ENCODE results near the gene PFN3.

The PFN3 gene

DNA sequence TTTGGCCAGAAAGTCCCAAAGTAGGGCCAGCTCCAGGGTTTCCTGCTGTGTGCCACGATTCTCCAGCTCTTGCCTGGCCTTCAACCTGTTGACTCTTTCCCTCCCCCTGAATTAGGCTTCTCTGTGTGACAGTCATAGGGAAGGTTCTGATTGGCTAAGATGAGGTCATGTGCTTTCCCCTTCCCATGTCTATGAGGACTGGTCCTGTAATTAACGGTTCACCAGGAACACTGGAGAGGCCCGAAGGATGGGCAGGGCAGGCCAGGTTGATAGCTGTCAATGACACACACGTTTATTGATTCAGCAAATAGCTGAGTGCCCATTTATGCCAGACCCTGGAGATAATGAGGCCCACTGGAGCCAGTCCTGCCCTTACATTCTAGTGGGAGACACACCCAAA, 37.2 kb upstream of the PFN3 start:
- DNase-seq, result no peak

DNA sequence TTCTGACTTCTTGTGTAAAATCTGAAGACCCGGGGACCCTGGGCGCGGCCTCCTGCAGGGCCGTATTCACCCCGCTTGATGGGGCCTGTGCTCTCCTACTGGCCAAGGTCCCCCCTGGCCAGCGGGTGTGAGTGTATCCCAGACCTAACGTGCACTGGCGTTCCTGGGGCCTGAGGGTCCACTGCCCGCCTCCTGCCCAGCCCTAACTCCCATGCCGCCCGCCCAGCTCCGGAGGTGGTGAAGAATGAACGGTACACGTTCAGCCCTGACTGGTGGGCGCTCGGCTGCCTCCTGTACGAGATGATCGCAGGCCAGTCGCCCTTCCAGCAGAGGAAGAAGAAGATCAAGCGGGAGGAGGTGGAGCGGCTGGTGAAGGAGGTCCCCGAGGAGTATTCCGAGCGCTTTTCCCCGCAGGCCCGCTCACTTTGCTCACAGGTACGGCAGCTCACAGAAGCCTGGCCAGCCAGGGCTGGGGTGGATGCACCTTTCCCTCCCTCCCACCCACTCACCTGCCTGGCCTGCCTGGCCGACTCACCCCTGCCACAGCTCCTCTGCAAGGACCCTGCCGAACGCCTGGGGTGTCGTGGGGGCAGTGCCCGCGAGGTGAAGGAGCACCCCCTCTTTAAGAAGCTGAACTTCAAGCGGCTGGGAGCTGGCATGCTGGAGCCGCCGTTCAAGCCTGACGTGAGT, 35.5 kb upstream of the PFN3 start:
- DNase-seq, result no peak

DNA sequence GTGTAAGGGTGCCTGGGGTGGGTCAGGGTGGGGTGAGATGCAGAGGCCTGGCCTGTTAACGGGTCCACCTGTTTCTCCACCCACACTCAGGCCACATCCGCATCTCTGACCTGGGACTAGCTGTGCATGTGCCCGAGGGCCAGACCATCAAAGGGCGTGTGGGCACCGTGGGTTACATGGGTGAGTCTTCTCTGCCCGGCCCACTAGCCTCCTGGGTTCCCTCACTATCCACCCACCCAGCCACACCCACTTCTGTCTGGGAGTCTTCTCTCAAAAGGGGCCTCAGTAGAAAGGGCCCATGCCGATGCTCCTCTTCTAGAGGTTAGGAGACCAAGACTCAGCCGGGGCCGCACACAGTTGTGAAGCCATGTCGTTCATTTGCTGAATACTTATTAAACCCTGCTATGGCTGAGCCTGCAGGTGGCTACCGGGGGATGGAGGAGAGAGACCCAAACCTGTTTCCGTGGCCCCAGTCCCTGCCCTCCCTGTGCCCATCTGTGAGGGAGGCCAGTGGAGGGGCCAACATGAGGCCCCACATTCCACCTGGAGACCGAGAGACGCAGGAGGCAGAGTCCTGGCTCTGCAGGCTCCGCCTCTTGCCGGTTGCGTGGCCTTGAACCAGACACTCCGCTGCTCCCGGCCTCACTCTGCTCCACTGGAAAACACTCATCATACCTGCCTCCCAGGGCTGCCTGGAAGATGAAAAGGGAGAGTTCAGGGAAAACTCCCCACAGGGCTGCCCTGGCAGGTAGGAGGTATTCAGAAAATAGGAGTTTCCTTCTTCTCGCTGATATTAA, 34.7 kb upstream of the PFN3 start:
- DNase-seq, result no peak

GRCh38 chr5:177434437-177434836, 34.0 kb upstream of the PFN3 start:
- DNase-seq, result peak; percentile 85

DNA sequence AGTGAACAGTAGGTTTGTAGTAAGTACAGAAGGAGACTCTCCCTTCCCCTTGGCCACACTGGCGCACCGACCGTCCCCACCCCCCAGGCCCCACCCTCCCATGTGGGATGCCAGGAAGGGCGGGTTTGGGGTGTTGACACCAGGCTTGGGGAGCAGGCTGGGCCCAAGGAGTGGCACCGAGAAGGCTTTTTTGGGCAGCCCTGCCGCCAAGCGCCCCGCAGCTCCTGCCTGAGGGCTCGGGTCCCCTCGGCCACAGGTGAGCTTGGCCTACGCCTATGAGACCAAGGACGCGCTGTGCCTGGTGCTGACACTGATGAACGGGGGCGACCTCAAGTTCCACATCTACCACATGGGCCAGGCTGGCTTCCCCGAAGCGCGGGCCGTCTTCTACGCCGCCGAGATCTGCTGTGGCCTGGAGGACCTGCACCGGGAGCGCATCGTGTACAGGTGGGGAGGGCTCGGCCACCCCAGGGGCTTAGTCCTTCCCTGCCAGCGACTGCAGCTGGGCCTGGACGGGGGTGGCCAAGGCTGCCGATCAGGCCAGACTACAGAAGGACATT, 33.3 kb upstream of the PFN3 start:
- no peak for DNase-seq

DNA sequence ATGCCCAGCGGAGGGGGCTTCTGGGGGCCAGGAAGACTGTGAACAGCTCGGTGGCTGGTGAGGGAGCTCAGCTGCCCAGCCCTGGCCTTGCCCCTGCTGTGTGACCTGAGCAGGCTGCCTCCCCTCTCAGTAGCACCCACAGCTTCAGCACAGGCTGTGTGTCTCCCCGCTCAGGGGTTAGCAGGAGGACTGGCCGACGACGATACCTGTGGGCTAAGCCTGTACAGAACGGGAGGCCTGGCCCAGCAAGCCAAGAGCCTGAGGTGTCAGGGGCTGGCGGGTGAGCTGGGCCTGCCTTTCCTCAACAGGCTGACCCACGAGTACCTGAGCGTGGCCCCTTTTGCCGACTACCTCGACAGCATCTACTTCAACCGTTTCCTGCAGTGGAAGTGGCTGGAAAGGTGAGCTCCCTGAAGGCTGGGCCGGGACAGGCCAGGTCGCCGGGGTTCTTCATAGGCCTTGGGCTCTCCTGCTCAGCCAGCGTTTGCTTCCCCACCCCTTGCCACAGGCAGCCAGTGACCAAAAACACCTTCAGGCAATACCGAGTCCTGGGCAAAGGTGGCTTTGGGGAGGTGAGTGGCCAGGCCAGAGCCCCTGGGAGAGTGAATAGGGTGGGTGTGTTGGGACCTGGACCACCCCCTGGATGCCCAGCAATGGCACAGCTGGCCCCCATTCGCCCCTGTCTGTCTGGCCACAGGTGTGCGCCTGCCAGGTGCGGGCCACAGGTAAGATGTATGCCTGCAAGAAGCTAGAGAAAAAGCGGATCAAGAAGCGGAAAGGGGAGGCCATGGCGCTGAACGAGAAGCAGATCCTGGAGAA, 32.6 kb upstream of the PFN3 start:
- no peak for DNase-seq

- no peak for DNase-seq
Observed at GRCh38 chr5:177432143-177432838, 31.8 kb upstream of the PFN3 start.

DNA sequence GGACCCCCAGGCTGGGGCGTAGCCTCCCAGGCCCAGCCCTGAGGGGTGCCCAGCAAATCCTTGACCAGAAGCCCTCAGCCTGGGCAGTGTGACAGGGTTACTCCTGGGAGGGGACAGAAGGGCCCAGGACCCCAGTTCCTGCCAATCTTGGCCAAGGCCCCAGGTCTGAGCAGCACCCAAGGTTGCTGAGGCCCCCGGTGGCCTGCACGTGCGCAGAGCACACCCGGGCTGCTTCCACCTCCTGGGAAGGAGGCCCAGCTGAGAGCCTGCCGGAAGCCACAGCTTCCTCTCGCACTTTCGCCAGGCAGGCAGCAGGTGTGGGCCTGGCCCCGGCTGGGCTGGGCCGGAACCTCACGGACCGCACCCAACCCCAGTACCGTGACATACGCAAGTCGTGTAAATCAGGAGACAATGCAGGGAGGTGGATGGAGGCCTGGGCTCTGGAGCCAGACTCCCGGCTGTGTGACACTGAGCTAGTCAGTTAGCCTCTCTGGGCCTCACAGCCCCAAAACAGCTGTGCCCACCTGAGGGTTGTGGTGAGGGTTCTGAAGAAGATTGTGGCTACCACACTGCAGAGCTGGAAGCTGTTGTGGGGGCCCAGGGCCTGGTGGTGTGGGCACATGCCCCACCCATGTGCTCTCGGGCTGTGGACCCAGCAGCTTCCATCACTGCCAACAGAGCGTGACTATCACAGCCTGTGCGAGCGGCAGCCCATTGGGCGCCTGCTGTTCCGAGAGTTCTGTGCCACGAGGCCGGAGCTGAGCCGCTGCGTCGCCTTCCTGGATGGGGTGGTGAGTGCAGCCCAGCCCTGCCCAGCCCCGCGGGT, 31.1 kb upstream of the PFN3 start:
- peak; percentile 89 for DNase-seq

DNA sequence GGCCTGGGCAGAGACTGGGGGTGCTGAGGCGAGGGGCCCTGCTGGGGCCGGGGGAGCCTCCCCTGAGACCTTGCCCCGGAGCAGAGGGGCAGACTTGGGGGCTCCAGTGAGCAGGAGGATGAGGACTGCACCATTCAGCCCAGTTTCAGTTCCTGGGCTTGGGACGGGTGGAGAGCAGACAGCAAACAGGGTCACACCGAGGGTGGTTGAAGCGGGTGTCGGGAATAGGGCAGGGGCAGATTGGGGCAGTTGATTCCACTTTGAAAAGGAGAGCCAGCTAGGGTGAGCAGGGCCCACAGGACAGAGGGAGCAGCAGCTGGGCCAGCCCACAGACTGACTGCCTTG, 30.5 kb upstream of the PFN3 start:
- DNase-seq, result no peak

- DNase-seq, result no peak
Observed at GRCh38 chr5:177430140-177430951, 29.9 kb upstream of the PFN3 start.

- DNase-seq, result peak; percentile 94
Observed at GRCh38 chr5:177429248-177430040, 29.0 kb upstream of the PFN3 start.

- DNase-seq, result no peak
Observed at GRCh38 chr5:177428574-177429217, 28.2 kb upstream of the PFN3 start.

DNA sequence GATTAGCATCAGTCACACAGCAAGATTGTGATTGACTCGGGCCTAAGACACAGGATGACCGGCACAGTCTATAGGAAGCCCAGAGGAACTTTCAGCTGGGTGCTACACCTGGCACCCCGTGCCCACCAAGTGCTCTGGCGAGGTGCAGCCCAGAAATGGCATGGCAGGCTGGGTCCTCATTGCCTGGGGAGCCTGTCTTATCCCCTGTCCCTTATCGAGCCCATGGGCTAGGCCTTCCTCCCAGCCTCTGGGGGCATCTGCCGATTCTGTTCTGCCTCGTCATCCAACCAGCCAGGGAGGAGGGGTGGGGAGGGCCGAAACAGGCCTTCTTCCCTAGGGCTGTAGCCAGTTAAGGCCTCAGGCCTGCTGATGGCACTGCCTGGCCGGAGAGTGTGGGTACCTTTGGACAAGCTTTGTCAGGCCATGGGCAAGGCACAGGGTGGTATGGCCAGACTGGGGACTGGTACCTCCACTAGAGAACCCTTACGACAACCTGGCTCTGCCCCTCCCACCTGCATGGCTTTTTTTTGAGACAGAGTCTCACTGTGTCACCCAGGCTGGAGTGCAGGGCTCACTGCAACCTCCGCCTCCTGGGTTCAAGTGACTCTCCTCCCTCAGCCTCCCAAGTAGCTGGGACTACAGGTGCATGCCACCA, 27.6 kb upstream of the PFN3 start:
- peak; percentile 77 for DNase-seq

DNA sequence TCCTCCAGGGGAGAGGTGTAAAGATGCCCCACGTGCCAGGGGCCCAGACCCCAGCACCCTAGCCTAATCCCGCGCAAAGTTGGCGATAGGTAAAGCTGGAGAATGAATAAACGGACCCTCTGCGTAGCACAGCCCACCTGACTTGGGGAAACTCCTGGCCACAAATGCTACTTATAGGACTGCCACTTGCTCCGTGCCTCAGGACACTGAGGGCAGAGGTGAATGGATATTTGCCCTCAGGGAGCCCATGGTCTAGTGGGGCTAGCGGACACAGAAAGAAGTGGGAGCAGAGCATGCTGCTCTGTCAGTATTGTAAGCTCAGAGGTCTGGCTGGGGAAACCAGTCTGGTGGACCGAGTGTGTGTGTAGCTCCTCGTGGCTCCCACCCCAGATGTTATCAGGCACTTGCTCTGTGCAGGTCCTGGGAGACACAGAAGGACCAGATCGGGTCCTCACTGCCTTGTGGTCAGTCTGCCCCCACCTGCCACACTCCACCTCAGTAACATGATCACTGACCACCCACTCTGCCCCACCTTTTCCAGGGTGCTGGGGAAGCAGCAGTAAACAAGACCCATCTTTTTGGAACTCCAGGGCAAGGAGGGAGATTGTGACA, 26.9 kb upstream of the PFN3 start:
- no peak for DNase-seq

GRCh38 chr5:177426566-177427210, 26.2 kb upstream of the PFN3 start, which contains the start of gene GRK6:
TSS of gene GRK6 (plus strand) at chr5:177426676. CDS start at chr5:177426846, 170 bp downstream.
- DNase-seq, result peak; percentile 90

GRCh38 chr5:177425801-177426565, 25.5 kb upstream of the PFN3 start:
- DNase-seq, result peak; percentile 99

DNA sequence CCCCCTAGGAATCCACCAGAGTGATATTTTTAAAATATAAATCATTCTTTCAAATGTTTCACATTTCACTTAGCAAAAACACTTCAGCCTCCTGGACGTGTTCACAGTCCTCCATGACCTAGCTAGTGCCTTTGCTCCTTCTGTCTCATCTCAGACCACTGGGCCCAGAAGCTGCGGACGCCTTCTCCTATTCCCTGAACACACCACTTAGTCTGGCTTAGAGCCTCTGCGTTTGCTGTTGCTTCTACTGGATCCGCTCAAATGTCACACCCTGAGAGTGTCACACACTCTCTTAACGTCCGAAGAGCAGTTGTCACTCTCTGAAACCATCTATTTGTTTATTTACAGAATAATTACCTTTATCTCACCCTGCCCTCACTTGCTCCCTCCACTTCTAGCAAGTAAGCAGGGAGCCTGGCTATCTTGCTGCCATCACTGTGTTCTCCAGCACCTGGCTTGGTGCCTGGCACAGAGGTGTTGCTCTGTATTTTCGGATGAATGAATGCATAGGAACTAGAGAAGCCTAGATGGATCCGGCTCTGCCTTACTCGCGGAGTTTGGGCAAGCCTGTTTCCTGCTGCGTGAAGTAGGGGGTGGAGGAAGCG, 24.8 kb upstream of the PFN3 start:
- DNase-seq, result no peak
